ENCODE data around the gene APLP2. TPM values are rescaled to one million over a fixed set of nuclear protein-coding genes. Genes with fewer than 3 reads are reported as not detected.

Gene APLP2
- total and polyA plus RNA-seq, 8 donors, result 41.1 to 563 (median 147) TPM

- Histone ChIP-seq H3K27me3 (no peaks in the 10 kb centered on the region), H3K27ac (peak overlapping the region; percentile 63 to 85 (median 75)), H3K4me1 (peaks cover 36 to 56% (median 42%) of the 10 kb centered on the region in 4 donors), H3K4me3 (no peak overlapping the region), H3K36me3 (no peaks in the 10 kb centered on the region), H3K9me3 (no peaks in the 10 kb centered on the region)
- TF ChIP-seq EP300 (IDR thresholded peaks at IDR 0.05) (no peak), POLR2AphosphoS5 (IDR thresholded peaks at IDR 0.05) (peak in 2 of 3 donors; percentile 10 to 44)
- intact Hi-C loops (cut with DNase I; ENCODE audit: low total_unique reads), result no loop called here
- 21 to 45% (median 27%) methylated on average over 11 of the region's 11 CpGs for WGBS, 5 donors
- DNase-seq, result peak; percentile 56 to 75
Measured at GRCh38 chr11:130181295-130182272, 111.9 kb downstream of the APLP2 start.

- H3K4me1 ChIP-seq, result peaks cover 27 to 34% (median 30%) of the 10 kb centered on the region in 4 donors
- H3K9me3 ChIP-seq, result no peaks in the 10 kb centered on the region
- intact Hi-C loops (cut with DNase I; ENCODE audit: low total_unique reads), result no loop called here
- TF ChIP-seq POLR2AphosphoS5 (IDR thresholded peaks at IDR 0.05) (no peak), POLR2A (IDR thresholded peaks at IDR 0.05) (no peak), EP300 (IDR thresholded peaks at IDR 0.05) (no peak), CTCF (IDR thresholded peaks at IDR 0.05) (no peak)
- H3K27ac ChIP-seq, result no peak overlapping the region
- no peak for DNase-seq
- peaks cover 0 to 5% (median 0%) of the 10 kb centered on the region in 4 donors for H3K36me3 ChIP-seq
- no peak overlapping the region for H3K4me3 ChIP-seq
- H3K27me3 ChIP-seq, result no peaks in the 10 kb centered on the region
- WGBS, 5 donors, result 79 to 85% (median 80%) methylated on average over 11 of the region's 11 CpGs
Measured at GRCh38 chr11:130183878-130184610, 114.3 kb downstream of the APLP2 start.

- WGBS, 5 donors, result 91 to 94% (median 92%) methylated on average over 7 to 13 of the region's 13 CpGs
- Histone ChIP-seq H3K27me3 (no peaks in the 10 kb centered on the region), H3K27ac (no peak overlapping the region), H3K36me3 (peaks cover 0 to 21% (median 9%) of the 10 kb centered on the region in 4 donors), H3K9me3 (no peaks in the 10 kb centered on the region), H3K4me3 (no peak overlapping the region), H3K4me1 (peaks cover 2 to 22% (median 14%) of the 10 kb centered on the region in 4 donors)
- intact Hi-C loops (cut with DNase I; ENCODE audit: low total_unique reads), result no loop called here
- TF ChIP-seq POLR2A (IDR thresholded peaks at IDR 0.05) (no peak), EP300 (IDR thresholded peaks at IDR 0.05) (no peak)
- no peak for DNase-seq
Measured at GRCh38 chr11:130187096-130187495, 117.4 kb downstream of the APLP2 start.

GRCh38 chr11:130188047-130188446, 118.4 kb downstream of the APLP2 start:
- Histone ChIP-seq H3K4me3 (no peak overlapping the region), H3K9me3 (no peaks in the 10 kb centered on the region), H3K27me3 (no peaks in the 10 kb centered on the region), H3K36me3 (peaks cover 0 to 28% (median 12%) of the 10 kb centered on the region in 4 donors), H3K27ac (no peak overlapping the region), H3K4me1 (peaks cover 0 to 17% (median 8%) of the 10 kb centered on the region in 4 donors)
- DNase-seq, result no peak
- intact Hi-C loops (cut with DNase I; ENCODE audit: low total_unique reads), result no loop called here
- TF ChIP-seq EP300 (IDR thresholded peaks at IDR 0.05) (no peak), POLR2AphosphoS5 (IDR thresholded peaks at IDR 0.05) (no peak), CTCF (IDR thresholded peaks at IDR 0.05) (no peak), POLR2A (IDR thresholded peaks at IDR 0.05) (no peak)
- WGBS, 5 donors, result 81 to 95% (median 88%) methylated on average over 14 of the region's 14 CpGs
